ENCODE measurements around the gene DOCK10.
A peak's percentile ranks its signal among the peaks of the same experiment; 100 is the strongest.

The DOCK10 gene

DNA sequence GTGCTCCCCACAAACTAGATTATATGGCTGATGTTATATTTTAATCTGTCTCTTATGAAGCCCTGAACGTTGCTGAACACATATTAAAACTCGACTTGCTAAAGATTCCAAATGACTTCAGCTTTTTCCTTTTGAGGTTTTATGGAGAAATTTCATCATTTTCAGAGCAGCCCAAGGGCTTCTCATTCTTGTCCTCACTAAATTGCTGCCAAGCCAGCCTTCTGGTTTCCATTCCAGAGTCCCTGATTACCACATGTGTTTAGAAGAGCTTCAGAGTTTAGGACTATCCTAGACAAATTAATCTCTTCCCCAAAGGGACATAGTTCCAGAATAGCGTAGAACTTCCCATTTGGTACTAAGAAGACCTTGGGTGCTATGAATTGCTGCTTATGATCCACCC lies 248.3 kb downstream of the DOCK10 start:
- Histone ChIP-seq H3K9ac (ENCODE audit: low read length) (peak overlapping the region; percentile 60), H3K4me1 (ENCODE audit: control insufficient read depth, insufficient read depth, low read length) (peaks cover 12% of the 10 kb centered on the region), H3K27me3 (replicated peaks; ENCODE audit: control insufficient read depth, insufficient read depth, low read length) (no peaks in the 10 kb centered on the region), H3K4me3 (ENCODE audit: low read length) (no peak overlapping the region), H3K36me3 (ENCODE audit: control insufficient read depth, insufficient read depth, low read length, severe bottlenecking) (peaks cover 22% of the 10 kb centered on the region), H3K9me3 (ENCODE audit: control insufficient read depth, low read length) (no peaks in the 10 kb centered on the region)
- DNase-seq (ENCODE audit: low read depth): peak; percentile 93

DNA sequence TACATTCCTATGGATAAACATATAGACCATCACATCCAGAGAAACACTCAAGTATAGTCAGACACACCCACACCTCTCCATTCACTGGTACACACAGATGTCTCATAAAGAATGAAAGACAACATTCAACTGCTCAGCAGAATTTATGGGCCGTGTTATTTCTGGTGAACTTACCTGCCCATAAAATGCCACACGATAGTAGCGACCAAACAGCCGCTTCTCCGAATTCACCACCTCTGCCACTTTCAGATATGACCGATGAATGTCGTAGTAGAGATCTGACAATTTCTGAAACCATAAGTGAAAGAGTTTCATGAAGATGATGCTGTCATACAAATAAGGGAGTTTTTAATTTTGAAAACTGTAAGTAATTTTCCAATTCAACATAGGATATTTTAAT lies 255.4 kb downstream of the DOCK10 start:
- Histone ChIP-seq H3K4me1 (ENCODE audit: control insufficient read depth, insufficient read depth, low read length) (peaks cover under 1% of the 10 kb centered on the region), H3K4me3 (ENCODE audit: low read length) (no peak overlapping the region), H3K9ac (ENCODE audit: low read length) (no peak overlapping the region), H3K9me3 (ENCODE audit: control insufficient read depth, low read length) (no peaks in the 10 kb centered on the region), H3K36me3 (ENCODE audit: control insufficient read depth, insufficient read depth, low read length, severe bottlenecking) (peaks cover 25% of the 10 kb centered on the region), H3K27me3 (replicated peaks; ENCODE audit: control insufficient read depth, insufficient read depth, low read length) (no peaks in the 10 kb centered on the region)
- no peak for DNase-seq (ENCODE audit: low read depth)

DNA sequence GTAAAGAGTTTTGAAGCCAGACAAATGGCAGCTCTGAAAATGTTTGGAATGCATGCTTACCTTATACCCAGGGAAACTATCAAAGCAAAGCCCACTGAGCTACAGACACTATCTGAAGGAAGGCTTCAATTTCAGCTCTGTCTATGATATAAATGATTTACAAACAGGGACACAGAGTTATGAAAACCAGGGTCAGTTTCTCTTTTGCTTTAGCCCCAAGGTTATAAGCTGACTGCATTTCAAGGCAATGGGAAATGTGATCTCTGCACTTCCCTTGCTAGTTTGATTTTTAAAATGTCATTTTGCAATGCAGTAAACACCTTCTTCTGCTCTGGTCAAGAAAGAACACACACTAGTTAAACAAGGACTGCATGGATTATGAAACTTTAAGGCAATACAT lies 260.9 kb downstream of the DOCK10 start:
- H3K9ac ChIP-seq (ENCODE audit: low read length): no peak overlapping the region
- no peak overlapping the region for H3K4me3 ChIP-seq (ENCODE audit: low read length)
- peaks cover 7% of the 10 kb centered on the region for H3K36me3 ChIP-seq (ENCODE audit: control insufficient read depth, insufficient read depth, low read length, severe bottlenecking)
- peaks cover 31% of the 10 kb centered on the region for H3K4me1 ChIP-seq (ENCODE audit: control insufficient read depth, insufficient read depth, low read length)
- no peaks in the 10 kb centered on the region for H3K27me3 ChIP-seq (replicated peaks; ENCODE audit: control insufficient read depth, insufficient read depth, low read length)
- DNase-seq (ENCODE audit: low read depth): peak; percentile 65
- H3K9me3 ChIP-seq (ENCODE audit: control insufficient read depth, low read length): no peaks in the 10 kb centered on the region

DNA sequence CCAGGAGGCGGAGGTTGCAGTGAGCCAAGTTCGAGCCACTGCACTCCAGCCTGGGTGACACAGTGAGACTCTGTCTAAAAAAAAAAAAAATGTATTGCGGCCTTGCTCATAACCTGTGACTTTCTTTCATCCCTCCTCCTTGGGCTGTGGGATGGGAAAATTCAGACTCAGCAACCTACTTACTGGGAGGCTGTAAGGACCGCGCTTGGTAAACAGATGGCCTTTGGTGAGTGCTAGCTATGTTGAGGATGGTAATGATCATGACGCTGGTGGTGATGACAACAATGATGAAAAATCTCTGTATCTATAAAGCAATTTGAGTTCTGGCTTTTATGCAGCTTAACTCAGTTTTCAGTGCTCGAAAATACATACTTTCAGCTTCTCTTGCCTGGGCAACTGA lies 261.4 kb downstream of the DOCK10 start:
- DNase-seq (ENCODE audit: low read depth): no peak

DNA sequence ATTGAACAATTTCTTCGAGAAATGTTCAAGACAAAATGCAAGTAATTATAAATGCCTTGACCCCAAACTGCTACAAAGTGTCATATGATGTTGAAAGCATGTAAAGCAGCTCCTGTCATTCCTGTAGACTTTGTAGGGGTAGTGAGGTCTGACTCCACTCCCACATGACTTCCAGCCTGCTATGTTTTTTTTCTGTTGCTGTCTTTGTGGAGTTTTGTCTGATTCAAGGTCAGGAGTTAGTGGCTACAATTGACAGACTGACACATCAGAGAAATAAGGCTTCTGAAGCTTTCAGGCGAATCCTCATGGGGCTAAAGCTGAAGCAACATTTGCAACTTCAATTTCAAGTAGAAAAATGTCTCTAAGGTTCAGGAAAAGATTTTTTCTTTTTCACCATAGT lies 262.2 kb downstream of the DOCK10 start:
- Histone ChIP-seq H3K36me3 (ENCODE audit: control insufficient read depth, insufficient read depth, low read length, severe bottlenecking) (peaks cover 7% of the 10 kb centered on the region), H3K27me3 (replicated peaks; ENCODE audit: control insufficient read depth, insufficient read depth, low read length) (no peaks in the 10 kb centered on the region), H3K4me3 (ENCODE audit: low read length) (no peak overlapping the region), H3K4me1 (ENCODE audit: control insufficient read depth, insufficient read depth, low read length) (peaks cover 31% of the 10 kb centered on the region), H3K9me3 (ENCODE audit: control insufficient read depth, low read length) (no peaks in the 10 kb centered on the region), H3K9ac (ENCODE audit: low read length) (peak overlapping the region; percentile 12)
- DNase-seq (ENCODE audit: low read depth): no peak

More for the DNA sequence above, 261.4 kb downstream of the DOCK10 start:
- no peak overlapping the region for H3K4me3 ChIP-seq (ENCODE audit: low read length)
- H3K9me3 ChIP-seq (ENCODE audit: control insufficient read depth, low read length): no peaks in the 10 kb centered on the region
- H3K9ac ChIP-seq (ENCODE audit: low read length): no peak overlapping the region
- H3K36me3 ChIP-seq (ENCODE audit: control insufficient read depth, insufficient read depth, low read length, severe bottlenecking): peaks cover 7% of the 10 kb centered on the region
- H3K27me3 ChIP-seq (replicated peaks; ENCODE audit: control insufficient read depth, insufficient read depth, low read length): no peaks in the 10 kb centered on the region
- peaks cover 31% of the 10 kb centered on the region for H3K4me1 ChIP-seq (ENCODE audit: control insufficient read depth, insufficient read depth, low read length)

DNA sequence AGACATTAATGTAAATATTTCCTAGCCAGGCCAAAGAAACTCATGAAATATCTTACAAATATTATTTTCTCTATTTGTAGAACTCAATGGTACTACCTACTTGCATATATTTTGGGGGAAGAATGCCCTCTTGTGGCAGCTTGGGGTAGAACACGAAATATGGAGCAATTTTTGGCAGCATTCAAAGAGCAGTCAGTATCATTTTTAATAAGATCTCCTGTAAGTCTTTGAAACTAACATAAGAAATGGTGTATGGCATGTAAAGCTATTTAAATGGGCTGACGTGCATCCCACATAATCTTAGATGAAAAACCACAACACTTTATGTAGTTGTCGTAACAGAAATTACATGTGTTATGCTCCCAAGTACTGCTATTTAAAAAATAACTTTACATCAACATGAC lies 263.8 kb downstream of the DOCK10 start:
- Histone ChIP-seq H3K4me1 (ENCODE audit: control insufficient read depth, insufficient read depth, low read length) (peaks cover 31% of the 10 kb centered on the region), H3K9me3 (ENCODE audit: control insufficient read depth, low read length) (no peaks in the 10 kb centered on the region), H3K9ac (ENCODE audit: low read length) (no peak overlapping the region), H3K4me3 (ENCODE audit: low read length) (no peak overlapping the region), H3K36me3 (ENCODE audit: control insufficient read depth, insufficient read depth, low read length, severe bottlenecking) (no peaks in the 10 kb centered on the region), H3K27me3 (replicated peaks; ENCODE audit: control insufficient read depth, insufficient read depth, low read length) (no peaks in the 10 kb centered on the region)
- peak; percentile 76 for DNase-seq (ENCODE audit: low read depth)

DNA sequence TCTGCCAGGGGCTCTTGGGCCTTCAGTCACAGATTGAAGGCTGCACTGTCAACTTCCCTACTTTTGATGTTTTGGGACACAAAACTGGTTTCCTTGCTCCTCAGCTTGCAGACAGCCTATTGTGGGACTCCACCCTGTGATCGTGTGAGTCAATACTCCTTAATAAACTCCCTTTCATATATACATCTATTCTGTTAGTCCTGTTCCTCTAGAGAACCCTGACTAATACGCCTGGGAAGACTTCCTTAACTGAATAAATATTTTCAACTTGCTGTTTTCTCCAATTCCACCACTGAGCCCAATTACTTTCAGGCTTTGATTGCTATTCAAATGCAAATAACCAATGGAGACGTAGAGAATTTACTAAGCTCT lies 264.7 kb downstream of the DOCK10 start:
- peak overlapping the region; percentile 10 for H3K9ac ChIP-seq (ENCODE audit: low read length)
- H3K27me3 ChIP-seq (replicated peaks; ENCODE audit: control insufficient read depth, insufficient read depth, low read length): no peaks in the 10 kb centered on the region
- H3K4me3 ChIP-seq (ENCODE audit: low read length): no peak overlapping the region
- H3K4me1 ChIP-seq (ENCODE audit: control insufficient read depth, insufficient read depth, low read length): peaks cover 31% of the 10 kb centered on the region
- H3K36me3 ChIP-seq (ENCODE audit: control insufficient read depth, insufficient read depth, low read length, severe bottlenecking): no peaks in the 10 kb centered on the region
- no peaks in the 10 kb centered on the region for H3K9me3 ChIP-seq (ENCODE audit: control insufficient read depth, low read length)
- DNase-seq (ENCODE audit: low read depth): no peak

DNA sequence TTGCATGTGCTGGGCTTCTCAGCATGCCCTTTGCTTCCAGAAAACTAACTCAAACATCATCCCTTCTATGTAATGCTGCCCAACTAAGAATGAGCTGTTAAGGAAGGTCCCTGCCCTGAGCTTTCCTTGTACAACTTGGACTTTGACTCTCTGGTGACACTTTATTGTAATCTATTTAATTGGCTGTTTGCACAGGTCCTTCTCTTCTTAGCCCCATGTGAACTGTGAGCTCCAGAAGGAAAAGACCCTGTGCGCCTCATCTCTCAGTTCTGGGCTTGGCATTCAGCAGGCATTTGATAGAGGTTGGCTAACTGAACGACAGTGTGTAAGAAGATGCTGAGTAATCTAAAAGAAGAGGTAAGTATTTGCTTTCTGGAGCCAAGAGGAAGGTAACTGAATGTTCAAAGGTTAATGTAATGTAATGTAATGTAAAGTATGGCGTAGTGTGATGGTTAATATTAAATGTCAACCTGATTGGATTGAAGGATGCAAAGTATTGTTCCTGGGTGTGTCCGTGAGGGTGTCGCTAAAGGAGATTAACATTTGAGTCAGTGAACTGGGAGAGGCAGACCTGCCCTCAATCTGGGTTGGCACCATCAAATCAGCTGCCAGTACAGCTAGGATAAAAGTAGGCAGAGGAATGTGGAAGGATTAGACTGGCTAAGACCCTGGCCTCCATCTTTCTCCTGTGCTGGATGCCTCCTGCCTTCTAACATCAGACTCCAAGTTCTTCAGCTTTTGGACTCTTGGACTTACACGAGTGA lies 265.3 kb downstream of the DOCK10 start:
- H3K27me3 ChIP-seq (replicated peaks; ENCODE audit: control insufficient read depth, insufficient read depth, low read length): no peaks in the 10 kb centered on the region
- H3K9me3 ChIP-seq (ENCODE audit: control insufficient read depth, low read length): no peaks in the 10 kb centered on the region
- DNase-seq (ENCODE audit: low read depth): no peak
- H3K36me3 ChIP-seq (ENCODE audit: control insufficient read depth, insufficient read depth, low read length, severe bottlenecking): no peaks in the 10 kb centered on the region
- no peak overlapping the region for H3K4me3 ChIP-seq (ENCODE audit: low read length)
- H3K9ac ChIP-seq (ENCODE audit: low read length): no peak overlapping the region
- H3K4me1 ChIP-seq (ENCODE audit: control insufficient read depth, insufficient read depth, low read length): peaks cover 31% of the 10 kb centered on the region

DNA sequence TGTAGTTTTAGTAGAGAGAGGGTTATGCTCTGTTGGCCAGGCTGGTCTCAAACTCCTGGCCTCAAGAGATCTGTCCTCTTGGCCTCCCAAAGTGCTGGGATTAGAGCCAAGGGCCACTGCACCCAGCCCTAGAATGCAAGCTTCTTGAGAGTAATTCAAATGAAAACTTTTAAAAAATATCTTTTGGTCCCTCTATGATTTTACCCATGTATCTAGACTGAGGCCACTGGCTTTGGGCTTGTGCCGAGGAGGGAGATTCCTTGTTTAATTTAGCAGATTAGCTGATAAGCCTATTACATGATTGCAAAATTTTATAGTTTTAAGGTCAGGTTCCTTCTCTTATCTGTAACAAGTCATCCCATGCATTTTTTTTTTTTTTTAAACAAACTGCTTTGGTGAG lies 266.6 kb downstream of the DOCK10 start:
- H3K9ac ChIP-seq (ENCODE audit: low read length): no peak overlapping the region
- H3K4me1 ChIP-seq (ENCODE audit: control insufficient read depth, insufficient read depth, low read length): peaks cover 19% of the 10 kb centered on the region
- no peak overlapping the region for H3K4me3 ChIP-seq (ENCODE audit: low read length)
- DNase-seq (ENCODE audit: low read depth): no peak
- no peaks in the 10 kb centered on the region for H3K27me3 ChIP-seq (replicated peaks; ENCODE audit: control insufficient read depth, insufficient read depth, low read length)
- H3K36me3 ChIP-seq (ENCODE audit: control insufficient read depth, insufficient read depth, low read length, severe bottlenecking): no peaks in the 10 kb centered on the region
- H3K9me3 ChIP-seq (ENCODE audit: control insufficient read depth, low read length): no peaks in the 10 kb centered on the region

DNA sequence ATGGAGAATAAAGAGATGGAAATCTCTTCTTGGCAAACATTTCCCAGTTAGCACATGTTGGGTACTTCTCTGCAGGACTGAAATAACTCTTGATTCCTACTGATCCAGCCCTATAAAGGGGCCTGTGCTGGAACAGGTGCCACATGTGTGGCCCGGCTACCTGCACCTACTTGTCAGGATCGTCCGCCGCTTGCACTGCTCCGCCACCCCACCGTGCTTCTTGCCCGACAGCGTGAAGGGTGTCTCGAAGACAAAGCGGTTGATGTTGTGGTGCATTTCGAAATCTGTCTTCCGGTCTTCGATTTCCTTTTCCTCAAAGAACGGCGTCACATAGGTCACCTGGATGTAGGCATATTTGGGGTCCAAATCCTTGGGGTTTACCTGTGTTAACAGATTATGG lies 267.5 kb downstream of the DOCK10 start:
- DNase-seq (ENCODE audit: low read depth): no peak

DNA sequence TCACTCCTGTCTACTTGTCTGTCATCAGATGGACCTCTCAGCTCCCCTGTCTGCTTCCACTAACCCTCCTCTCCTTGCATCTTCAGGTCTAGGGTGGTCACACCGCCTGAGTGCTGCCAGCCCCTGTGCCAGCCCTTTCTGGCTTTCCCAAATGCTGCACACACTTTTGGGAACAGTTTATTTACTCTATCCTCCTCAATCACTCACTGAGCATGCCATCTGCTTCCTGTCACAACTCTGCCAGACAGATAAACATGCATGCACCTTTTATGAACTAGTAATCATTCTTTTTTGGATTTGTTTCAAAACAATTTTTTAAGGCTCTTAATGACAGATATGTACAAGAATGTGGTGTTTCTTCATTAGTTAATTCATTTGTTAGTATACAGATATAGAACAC lies 269.8 kb downstream of the DOCK10 start:
- Histone ChIP-seq H3K9ac (ENCODE audit: low read length) (no peak overlapping the region), H3K27me3 (replicated peaks; ENCODE audit: control insufficient read depth, insufficient read depth, low read length) (no peaks in the 10 kb centered on the region), H3K4me1 (ENCODE audit: control insufficient read depth, insufficient read depth, low read length) (no peaks in the 10 kb centered on the region), H3K4me3 (ENCODE audit: low read length) (no peak overlapping the region), H3K36me3 (ENCODE audit: control insufficient read depth, insufficient read depth, low read length, severe bottlenecking) (peaks cover 7% of the 10 kb centered on the region), H3K9me3 (ENCODE audit: control insufficient read depth, low read length) (no peaks in the 10 kb centered on the region)
- DNase-seq (ENCODE audit: low read depth): no peak

More for the DNA sequence above, 267.5 kb downstream of the DOCK10 start:
- Histone ChIP-seq H3K9ac (ENCODE audit: low read length) (no peak overlapping the region), H3K4me3 (ENCODE audit: low read length) (no peak overlapping the region), H3K4me1 (ENCODE audit: control insufficient read depth, insufficient read depth, low read length) (peaks cover 11% of the 10 kb centered on the region), H3K36me3 (ENCODE audit: control insufficient read depth, insufficient read depth, low read length, severe bottlenecking) (peaks cover 6% of the 10 kb centered on the region), H3K9me3 (ENCODE audit: control insufficient read depth, low read length) (no peaks in the 10 kb centered on the region), H3K27me3 (replicated peaks; ENCODE audit: control insufficient read depth, insufficient read depth, low read length) (no peaks in the 10 kb centered on the region)

DNA sequence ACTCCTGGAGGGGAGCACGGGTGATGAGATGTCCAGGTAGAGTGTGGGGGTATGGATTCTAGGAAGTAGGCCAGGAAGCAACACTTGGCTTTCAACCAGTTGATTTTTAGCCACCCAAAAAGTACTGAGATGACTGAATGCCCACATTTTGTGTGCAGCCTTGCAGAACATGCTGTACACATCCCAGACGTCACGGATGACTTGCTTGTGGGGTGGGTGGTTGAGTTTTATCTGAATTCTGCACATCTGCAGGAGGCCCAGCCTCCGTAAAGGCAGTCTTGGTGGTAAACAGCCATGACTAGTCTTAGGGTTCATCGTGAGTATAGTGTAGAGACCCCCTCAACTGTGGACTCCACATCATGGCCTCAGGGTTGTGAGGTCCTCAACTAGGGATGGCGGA lies 272.8 kb downstream of the DOCK10 start:
- no peak overlapping the region for H3K9ac ChIP-seq (ENCODE audit: low read length)
- no peaks in the 10 kb centered on the region for H3K9me3 ChIP-seq (ENCODE audit: control insufficient read depth, low read length)
- no peaks in the 10 kb centered on the region for H3K27me3 ChIP-seq (replicated peaks; ENCODE audit: control insufficient read depth, insufficient read depth, low read length)
- peaks cover 11% of the 10 kb centered on the region for H3K36me3 ChIP-seq (ENCODE audit: control insufficient read depth, insufficient read depth, low read length, severe bottlenecking)
- DNase-seq (ENCODE audit: low read depth): no peak
- no peaks in the 10 kb centered on the region for H3K4me1 ChIP-seq (ENCODE audit: control insufficient read depth, insufficient read depth, low read length)
- no peak overlapping the region for H3K4me3 ChIP-seq (ENCODE audit: low read length)

Measured in adipocyte (in vitro differentiated cells).